Measurements from ENCODE around the gene SPATS2L.

Gene SPATS2L

DNA sequence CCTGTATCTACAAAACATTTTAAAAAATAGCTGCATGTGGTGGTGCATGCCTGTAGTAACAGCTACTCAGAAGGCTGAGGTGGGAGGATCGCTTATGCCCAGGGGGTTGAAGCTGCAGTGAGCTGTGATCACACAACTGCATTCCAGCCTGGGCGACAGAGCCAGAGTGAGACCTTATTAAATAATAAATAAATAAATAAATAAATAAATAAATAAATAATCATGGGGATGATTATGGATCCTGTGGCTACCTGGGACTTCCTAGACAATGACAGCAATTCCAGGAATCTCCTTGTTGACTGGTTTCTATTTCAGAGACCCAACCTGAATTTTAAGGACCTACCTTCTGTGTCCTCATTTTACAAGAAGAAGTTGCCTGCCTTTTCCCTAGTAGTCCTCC is 111.9 kb downstream of the SPATS2L start:
- no peak for DNase-seq

- no peak for DNase-seq
Measured at GRCh38 chr2:200419325-200419724, 112.8 kb downstream of the SPATS2L start.

GRCh38 chr2:200421270-200421669 is 114.8 kb downstream of the SPATS2L start:
- no peak for DNase-seq

GRCh38 chr2:200422071-200422470 is 115.6 kb downstream of the SPATS2L start:
- DNase-seq = no peak

DNA sequence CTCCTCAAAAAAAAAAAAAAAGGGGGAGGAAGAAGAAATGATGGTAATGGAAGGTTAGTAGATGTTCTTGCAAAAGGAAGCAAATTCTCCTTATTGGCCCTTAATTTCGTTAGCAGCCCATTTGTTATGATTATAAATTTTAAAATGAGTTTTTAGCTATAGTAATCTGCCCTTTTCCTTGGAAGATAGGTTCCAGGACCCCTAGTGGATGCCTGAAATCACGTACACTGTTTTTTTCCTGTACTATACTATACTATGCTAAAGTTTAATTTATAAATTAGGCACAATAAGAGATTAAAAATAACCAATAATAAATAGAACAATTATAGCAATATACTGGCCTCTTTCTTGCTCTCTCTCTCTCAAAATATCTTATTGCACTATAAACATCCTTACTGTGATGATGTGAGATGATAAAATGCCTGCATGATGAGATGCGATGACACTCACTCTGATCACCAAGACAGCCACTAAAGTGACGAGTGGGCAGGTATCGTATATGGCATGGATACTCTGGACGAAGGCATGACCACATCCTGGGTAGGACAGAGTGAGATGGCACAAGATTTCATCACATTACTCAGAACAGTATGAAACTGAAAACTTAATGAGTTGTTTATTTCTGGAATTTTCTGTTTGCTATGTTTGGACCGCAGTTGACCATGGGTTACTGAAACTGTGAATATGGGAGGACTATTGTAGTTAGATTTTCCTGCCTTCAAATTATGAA is 116.2 kb downstream of the SPATS2L start:
- no peak for DNase-seq

- no peak for DNase-seq
Measured at GRCh38 chr2:200423541-200423940, 117.0 kb downstream of the SPATS2L start.

DNA sequence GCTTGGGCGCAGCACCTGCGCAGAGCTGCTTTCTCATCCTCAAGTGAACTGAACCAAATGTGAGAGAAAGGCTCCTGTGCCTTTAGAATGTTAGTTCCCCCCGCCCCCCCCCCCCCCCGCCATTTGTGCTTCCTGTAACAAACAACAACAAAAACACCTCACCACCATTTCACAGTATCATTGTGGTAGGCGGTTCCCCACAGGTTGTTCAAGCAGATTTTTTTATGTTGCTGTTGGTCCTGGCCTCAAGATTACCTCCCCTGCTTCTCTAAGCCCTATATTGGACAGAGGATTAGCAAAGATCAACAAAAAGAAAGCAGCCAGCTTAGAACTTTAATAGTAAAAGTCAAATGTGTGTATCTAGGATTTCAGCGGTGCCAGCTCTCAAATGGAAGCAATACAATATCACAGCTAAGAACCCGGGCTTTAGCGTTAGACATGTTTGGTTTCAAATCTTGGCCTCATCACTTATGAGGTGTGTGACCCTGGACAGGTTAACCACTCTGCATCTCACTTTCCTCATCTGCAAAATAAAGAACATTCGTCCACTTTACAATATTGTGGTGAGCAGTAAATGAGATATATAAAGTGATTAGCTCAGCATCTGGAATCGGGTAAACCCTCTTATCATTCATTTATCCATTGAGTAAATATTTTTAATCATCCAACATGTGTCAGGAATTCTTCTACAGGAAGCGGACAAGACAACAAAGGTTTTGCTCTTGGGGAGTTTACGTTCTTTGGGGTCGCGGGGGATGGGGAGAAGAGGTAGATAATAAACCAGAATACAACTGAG is 118.7 kb downstream of the SPATS2L start:
- no peak for DNase-seq

GRCh38 chr2:200426754-200427153 is 120.3 kb downstream of the SPATS2L start:
- no peak for DNase-seq

DNA sequence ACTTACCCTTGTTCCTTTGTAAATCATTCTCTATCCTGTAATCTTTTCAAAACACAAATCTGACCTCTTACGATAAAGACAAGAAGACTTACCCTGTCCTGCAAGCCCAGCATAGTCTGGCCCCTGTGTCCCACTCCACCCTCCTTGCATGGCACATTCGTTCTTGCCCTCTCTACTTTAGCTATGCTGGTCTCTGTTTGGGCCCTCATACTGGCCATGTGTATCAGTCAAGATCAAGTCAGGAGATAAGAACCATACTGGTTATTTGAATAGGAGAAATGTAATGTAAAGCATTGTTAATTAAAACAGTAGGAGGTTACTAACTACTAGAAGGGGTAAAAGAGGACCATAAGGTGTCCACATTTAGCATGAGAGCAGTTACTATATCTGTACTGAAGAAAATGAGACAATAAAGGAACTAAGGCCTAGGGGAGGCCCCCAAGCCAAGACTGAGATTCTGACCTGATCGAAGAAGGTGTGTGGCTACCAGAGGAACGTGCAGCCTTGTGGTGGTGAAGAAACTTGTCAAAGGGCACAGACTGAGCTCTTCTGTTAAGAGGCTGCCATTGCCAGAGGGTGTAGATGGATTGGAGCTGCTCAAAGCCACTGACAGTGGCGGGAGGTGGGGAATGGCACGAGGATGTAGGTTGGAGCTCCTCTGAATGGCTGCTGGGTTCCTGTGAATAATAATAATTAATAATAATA is 122.6 kb downstream of the SPATS2L start:
- DNase-seq = no peak

- DNase-seq = no peak
Measured at GRCh38 chr2:200430017-200430416, 123.5 kb downstream of the SPATS2L start.

- no peak for DNase-seq
Measured at GRCh38 chr2:200431996-200432705, 125.7 kb downstream of the SPATS2L start.

- DNase-seq = no peak
Measured at GRCh38 chr2:200435379-200435778, 128.9 kb downstream of the SPATS2L start.

- no peak for DNase-seq
Measured at GRCh38 chr2:200438251-200438650, 131.8 kb downstream of the SPATS2L start.

GRCh38 chr2:200438846-200439245 is 132.4 kb downstream of the SPATS2L start:
- DNase-seq = no peak

DNA sequence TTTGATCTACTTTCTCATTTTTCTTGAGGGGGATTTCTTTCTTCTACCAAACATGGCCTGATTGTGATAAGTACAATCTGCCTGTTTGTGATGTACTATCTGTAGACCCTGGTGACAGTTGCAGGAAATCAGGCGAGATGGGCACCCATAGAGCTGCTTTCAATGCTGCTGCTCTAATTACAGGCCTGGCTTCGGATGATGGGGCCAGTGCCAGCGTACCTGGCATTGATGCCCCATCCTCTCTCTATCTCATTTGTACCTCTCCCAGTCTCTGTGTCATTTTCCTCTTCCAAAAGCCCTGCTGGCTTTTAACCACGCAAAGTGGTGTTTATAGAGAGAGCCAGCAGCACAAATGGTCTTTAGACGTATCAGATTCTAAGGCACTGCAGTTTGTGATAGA is 133.5 kb downstream of the SPATS2L start:
- DNase-seq = no peak

DNA sequence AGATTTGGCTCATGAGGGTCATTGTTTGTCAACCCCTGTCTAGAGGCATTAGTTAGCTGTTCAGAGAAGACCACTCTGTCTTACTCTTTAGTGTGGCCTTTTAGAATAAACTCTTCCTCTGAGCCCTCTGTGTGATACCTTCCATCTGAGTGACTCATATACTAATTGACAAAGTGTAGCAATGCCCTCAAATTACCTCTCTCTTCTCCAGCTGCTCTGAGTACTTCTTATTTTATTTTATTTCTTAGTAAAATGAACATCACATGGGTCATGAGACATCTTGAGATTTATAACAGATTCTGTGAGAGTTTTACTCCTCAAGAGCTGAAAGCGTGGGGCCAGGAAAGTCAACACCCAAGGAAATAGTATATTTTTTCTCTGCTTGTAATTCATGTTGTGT is 136.0 kb downstream of the SPATS2L start:
- no peak for DNase-seq

- DNase-seq = no peak
Measured at GRCh38 chr2:200443376-200443775, 136.9 kb downstream of the SPATS2L start.

GRCh38 chr2:200443916-200444315 is 137.4 kb downstream of the SPATS2L start:
- DNase-seq = no peak

- DNase-seq = no peak
Measured at GRCh38 chr2:200444530-200444929, 138.0 kb downstream of the SPATS2L start.

- DNase-seq = no peak
Measured at GRCh38 chr2:200445284-200445683, 138.8 kb downstream of the SPATS2L start.

DNA sequence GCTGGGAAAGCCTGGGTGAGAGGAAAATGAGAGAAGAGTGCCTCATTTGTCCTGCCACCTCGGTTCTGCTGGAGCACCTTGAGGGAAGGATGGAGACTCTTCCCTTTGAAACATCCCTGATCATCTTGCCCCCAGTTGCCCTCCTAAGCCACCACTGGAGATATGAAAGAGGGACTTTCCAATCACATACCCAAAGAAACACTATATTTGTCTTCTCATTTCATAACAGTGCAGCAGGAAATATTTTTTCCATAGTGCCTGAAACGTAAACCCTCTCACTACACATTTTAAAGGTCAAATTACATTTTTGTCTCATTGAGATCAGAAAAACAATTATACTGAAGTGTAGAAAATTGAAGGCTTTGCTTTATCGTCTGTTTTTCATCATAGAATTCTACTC is 140.1 kb downstream of the SPATS2L start:
- DNase-seq = no peak

GRCh38 chr2:200447139-200447855 is 140.8 kb downstream of the SPATS2L start:
- DNase-seq = no peak

Measured in NCI-H2029 treated with DMSO at 0.1 percent for 48 hours (cell line).